ENCODE data around the gene KSR2. TPM values are rescaled to one million over a fixed set of nuclear protein-coding genes. Genes with fewer than 3 reads are reported as not detected.

KSR2 gene
- total and polyA plus RNA-seq, 10 of the 15 experiments (the other 5 are each of a cell fraction or from before 2014, with no cell fraction given): under 0.01 to 1.5 (median 0.01) TPM; not detected in 3

DNA sequence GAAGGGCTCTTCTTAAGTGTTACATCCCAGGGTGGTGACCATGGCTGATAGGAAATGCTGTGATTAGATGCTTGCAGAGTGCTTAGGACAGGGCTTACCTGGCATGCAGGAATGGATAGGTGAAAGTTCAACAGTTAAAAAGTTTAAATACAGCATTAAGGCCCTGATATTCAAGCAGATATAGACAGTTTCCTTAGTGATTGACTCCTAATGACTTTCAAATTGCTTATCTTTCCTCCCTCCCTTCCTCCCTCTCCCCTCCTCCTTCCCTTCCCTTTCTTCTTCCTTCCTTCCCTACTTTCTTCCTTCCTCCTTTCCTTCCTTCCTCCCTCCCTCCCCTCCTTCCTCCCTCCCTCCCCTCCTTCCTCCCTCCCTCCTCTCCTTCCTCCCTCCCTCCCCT lies 362.8 kb downstream of the KSR2 start:
- H2AFZ ChIP-seq (ENCODE audit: control insufficient read depth, low read depth, low read length): no peak overlapping the region
- ChIA-PET RAD21 (ENCODE audit: unreplicated experiment) (no interaction called here), CTCF (no interaction called here), SMC1A (ENCODE audit: uncharacterized antibody, unreplicated experiment) (no interaction called here), POLR2A (no interaction called here)
- H3K9me3 ChIP-seq (replicated peaks; ENCODE audit: control insufficient read depth, insufficient read depth, low read length): no peaks in the 10 kb centered on the region
- intact Hi-C loops (cut with micrococcal nuclease; ENCODE audit: unreplicated experiment) (no loop called here), in situ Hi-C loops (cut with MboI) (no loop called here)
- TF ChIP-seq FOXK2 (IDR thresholded peaks at IDR 0.05): no peak
- TF ChIP-seq, protein P1, sequence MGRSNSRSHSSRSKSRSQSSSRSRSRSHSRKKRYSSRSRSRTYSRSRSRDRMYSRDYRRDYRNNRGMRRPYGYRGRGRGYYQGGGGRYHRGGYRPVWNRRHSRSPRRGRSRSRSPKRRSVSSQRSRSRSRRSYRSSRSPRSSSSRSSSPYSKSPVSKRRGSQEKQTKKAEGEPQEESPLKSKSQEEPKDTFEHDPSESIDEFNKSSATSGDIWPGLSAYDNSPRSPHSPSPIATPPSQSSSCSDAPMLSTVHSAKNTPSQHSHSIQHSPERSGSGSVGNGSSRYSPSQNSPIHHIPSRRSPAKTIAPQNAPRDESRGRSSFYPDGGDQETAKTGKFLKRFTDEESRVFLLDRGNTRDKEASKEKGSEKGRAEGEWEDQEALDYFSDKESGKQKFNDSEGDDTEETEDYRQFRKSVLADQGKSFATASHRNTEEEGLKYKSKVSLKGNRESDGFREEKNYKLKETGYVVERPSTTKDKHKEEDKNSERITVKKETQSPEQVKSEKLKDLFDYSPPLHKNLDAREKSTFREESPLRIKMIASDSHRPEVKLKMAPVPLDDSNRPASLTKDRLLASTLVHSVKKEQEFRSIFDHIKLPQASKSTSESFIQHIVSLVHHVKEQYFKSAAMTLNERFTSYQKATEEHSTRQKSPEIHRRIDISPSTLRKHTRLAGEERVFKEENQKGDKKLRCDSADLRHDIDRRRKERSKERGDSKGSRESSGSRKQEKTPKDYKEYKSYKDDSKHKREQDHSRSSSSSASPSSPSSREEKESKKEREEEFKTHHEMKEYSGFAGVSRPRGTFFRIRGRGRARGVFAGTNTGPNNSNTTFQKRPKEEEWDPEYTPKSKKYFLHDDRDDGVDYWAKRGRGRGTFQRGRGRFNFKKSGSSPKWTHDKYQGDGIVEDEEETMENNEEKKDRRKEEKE (IDR thresholded peaks at IDR 0.05): no peak
- no peak for TF ChIP-seq ZNF24 (IDR thresholded peaks at IDR 0.05)
- TF ChIP-seq CHD1 (IDR thresholded peaks at IDR 0.05; ENCODE audit: low read depth, low read length): no peak
- TF ChIP-seq ZNF207 (IDR thresholded peaks at IDR 0.05; ENCODE audit: borderline replicate concordance): no peak
- no peak for TF ChIP-seq CBFB (IDR thresholded peaks at IDR 0.05; ENCODE audit: low read depth)
- TF ChIP-seq SMC3 (IDR thresholded peaks at IDR 0.05; ENCODE audit: borderline replicate concordance, low read length): no peak
- TF ChIP-seq CHD2 (IDR thresholded peaks at IDR 0.05; ENCODE audit: borderline replicate concordance, low read depth, low read length): no peak
- TF ChIP-seq, protein P2, sequence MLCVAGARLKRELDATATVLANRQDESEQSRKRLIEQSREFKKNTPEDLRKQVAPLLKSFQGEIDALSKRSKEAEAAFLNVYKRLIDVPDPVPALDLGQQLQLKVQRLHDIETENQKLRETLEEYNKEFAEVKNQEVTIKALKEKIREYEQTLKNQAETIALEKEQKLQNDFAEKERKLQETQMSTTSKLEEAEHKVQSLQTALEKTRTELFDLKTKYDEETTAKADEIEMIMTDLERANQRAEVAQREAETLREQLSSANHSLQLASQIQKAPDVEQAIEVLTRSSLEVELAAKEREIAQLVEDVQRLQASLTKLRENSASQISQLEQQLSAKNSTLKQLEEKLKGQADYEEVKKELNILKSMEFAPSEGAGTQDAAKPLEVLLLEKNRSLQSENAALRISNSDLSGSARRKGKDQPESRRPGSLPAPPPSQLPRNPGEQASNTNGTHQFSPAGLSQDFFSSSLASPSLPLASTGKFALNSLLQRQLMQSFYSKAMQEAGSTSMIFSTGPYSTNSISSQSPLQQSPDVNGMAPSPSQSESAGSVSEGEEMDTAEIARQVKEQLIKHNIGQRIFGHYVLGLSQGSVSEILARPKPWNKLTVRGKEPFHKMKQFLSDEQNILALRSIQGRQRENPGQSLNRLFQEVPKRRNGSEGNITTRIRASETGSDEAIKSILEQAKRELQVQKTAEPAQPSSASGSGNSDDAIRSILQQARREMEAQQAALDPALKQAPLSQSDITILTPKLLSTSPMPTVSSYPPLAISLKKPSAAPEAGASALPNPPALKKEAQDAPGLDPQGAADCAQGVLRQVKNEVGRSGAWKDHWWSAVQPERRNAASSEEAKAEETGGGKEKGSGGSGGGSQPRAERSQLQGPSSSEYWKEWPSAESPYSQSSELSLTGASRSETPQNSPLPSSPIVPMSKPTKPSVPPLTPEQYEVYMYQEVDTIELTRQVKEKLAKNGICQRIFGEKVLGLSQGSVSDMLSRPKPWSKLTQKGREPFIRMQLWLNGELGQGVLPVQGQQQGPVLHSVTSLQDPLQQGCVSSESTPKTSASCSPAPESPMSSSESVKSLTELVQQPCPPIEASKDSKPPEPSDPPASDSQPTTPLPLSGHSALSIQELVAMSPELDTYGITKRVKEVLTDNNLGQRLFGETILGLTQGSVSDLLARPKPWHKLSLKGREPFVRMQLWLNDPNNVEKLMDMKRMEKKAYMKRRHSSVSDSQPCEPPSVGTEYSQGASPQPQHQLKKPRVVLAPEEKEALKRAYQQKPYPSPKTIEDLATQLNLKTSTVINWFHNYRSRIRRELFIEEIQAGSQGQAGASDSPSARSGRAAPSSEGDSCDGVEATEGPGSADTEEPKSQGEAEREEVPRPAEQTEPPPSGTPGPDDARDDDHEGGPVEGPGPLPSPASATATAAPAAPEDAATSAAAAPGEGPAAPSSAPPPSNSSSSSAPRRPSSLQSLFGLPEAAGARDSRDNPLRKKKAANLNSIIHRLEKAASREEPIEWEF (IDR thresholded peaks at IDR 0.05; ENCODE audit: insufficient replicate concordance, low read depth, low read length): no peak
- no peak for TF ChIP-seq HDGF (IDR thresholded peaks at IDR 0.05)
- TF ChIP-seq STAT1 (conservative IDR thresholded peaks at IDR 0.05): no peak
- no peak for TF ChIP-seq BCL11A (IDR thresholded peaks at IDR 0.05; ENCODE audit: low read depth, low read length)
- DNase-seq (ENCODE audit: low read depth, low spot score) (no peak), ATAC-seq (no peak), FAIRE-seq (no peak)
- H3K4me2 ChIP-seq (ENCODE audit: control insufficient read depth, insufficient read depth): no peak overlapping the region
- H3K27me3 ChIP-seq (replicated peaks in 1 of 2; ENCODE audit: control insufficient read depth in 2 of 2, insufficient read depth in 2 of 2, low read length in 1 of 2): no peaks in the 10 kb centered on the region
- no peak overlapping the region for H3K9ac ChIP-seq (ENCODE audit: control insufficient read depth, insufficient read depth, low read length)
- H3K36me3 ChIP-seq (ENCODE audit: control insufficient read depth in 2 of 2, insufficient read depth in 2 of 2, low read length in 1 of 2): no peaks in the 10 kb centered on the region
- no peaks in the 10 kb centered on the region for H4K20me1 ChIP-seq (ENCODE audit: control insufficient read depth, insufficient read depth)
- BruUV-seq (replicated peaks): no TSS peak
- H3K79me2 ChIP-seq (ENCODE audit: control insufficient read depth, insufficient read depth, low read length): no peaks in the 10 kb centered on the region
- H3K4me1 ChIP-seq (ENCODE audit: control insufficient read depth, insufficient read depth, low read length): no peaks in the 10 kb centered on the region
- no peak overlapping the region for H3K27ac ChIP-seq (ENCODE audit: control insufficient read depth, insufficient read depth)
- no peak overlapping the region for H3K4me3 ChIP-seq

Data from GM12878 (cell line).